H1 (cell line): ENCODE measurements around the gene PTBP3. TPM values are rescaled to one million over a fixed set of nuclear protein-coding genes. Genes with fewer than 3 reads are reported as not detected.

Experiments
- CREB1 ChIP-seq: IDR thresholded peaks from 2 replicates; pipeline ENCODE4 v1.6.1; 2012; ENCODE audit warnings: inconsistent platforms
- POLR2AphosphoS5 ChIP-seq: IDR thresholded peaks from 2 replicates; pipeline ENCODE4 v1.6.1; 2011; ENCODE audit warnings: low read depth, low read length
- polyA plus RNA-seq, 7 experiments: library from polyadenylated mRNA; depleted of rRNA in 3 of 7; stranded (reverse) in 5 of 7; unstranded in 2 of 7; fragments of >200 nt in 5 of 7; fragments of 200-250 nt in 2 of 7; gene quantifications; 1 replicate in 5 of 7; 2 replicates in 1 of 7; 4 replicates in 1 of 7; pipeline versions ENCODE4 v1.2.1 to v1.2.3, GENCODE V29; 2011 to 2013; ENCODE audit warnings: missing spikeins in 2 of 7, mixed read lengths in 2 of 7
- total RNA-seq: library from RNA; stranded (reverse); fragmentation: NEBNext Ultra II Directional; extraction: Animal tissue kit (Norgen Biotek cat#: 25700); gene quantifications from 2 replicates; pipeline ENCODE4 v1.2.1, GENCODE V29; 2021
- TF ChIP-seq, protein P1 (sequence below): fragments of 300-600 bp; sonication (generic); IDR thresholded peaks from 2 replicates; pipeline ENCODE4 v1.7.1; 2012; ENCODE audit warnings: low read length, moderate library complexity, mild to moderate bottlenecking, inconsistent platforms; ENCODE audit not compliant: insufficient replicate concordance

PTBP3 gene
- total and polyA plus RNA-seq, 2 of the 8 experiments (the other 6 are each of a cell fraction or from before 2014, with no cell fraction given) = 51.0 to 124 TPM

GRCh38 chr9:112188884-112189283 lies 144.5 kb downstream of the PTBP3 start (continued):
- TF ChIP-seq, protein P1, sequence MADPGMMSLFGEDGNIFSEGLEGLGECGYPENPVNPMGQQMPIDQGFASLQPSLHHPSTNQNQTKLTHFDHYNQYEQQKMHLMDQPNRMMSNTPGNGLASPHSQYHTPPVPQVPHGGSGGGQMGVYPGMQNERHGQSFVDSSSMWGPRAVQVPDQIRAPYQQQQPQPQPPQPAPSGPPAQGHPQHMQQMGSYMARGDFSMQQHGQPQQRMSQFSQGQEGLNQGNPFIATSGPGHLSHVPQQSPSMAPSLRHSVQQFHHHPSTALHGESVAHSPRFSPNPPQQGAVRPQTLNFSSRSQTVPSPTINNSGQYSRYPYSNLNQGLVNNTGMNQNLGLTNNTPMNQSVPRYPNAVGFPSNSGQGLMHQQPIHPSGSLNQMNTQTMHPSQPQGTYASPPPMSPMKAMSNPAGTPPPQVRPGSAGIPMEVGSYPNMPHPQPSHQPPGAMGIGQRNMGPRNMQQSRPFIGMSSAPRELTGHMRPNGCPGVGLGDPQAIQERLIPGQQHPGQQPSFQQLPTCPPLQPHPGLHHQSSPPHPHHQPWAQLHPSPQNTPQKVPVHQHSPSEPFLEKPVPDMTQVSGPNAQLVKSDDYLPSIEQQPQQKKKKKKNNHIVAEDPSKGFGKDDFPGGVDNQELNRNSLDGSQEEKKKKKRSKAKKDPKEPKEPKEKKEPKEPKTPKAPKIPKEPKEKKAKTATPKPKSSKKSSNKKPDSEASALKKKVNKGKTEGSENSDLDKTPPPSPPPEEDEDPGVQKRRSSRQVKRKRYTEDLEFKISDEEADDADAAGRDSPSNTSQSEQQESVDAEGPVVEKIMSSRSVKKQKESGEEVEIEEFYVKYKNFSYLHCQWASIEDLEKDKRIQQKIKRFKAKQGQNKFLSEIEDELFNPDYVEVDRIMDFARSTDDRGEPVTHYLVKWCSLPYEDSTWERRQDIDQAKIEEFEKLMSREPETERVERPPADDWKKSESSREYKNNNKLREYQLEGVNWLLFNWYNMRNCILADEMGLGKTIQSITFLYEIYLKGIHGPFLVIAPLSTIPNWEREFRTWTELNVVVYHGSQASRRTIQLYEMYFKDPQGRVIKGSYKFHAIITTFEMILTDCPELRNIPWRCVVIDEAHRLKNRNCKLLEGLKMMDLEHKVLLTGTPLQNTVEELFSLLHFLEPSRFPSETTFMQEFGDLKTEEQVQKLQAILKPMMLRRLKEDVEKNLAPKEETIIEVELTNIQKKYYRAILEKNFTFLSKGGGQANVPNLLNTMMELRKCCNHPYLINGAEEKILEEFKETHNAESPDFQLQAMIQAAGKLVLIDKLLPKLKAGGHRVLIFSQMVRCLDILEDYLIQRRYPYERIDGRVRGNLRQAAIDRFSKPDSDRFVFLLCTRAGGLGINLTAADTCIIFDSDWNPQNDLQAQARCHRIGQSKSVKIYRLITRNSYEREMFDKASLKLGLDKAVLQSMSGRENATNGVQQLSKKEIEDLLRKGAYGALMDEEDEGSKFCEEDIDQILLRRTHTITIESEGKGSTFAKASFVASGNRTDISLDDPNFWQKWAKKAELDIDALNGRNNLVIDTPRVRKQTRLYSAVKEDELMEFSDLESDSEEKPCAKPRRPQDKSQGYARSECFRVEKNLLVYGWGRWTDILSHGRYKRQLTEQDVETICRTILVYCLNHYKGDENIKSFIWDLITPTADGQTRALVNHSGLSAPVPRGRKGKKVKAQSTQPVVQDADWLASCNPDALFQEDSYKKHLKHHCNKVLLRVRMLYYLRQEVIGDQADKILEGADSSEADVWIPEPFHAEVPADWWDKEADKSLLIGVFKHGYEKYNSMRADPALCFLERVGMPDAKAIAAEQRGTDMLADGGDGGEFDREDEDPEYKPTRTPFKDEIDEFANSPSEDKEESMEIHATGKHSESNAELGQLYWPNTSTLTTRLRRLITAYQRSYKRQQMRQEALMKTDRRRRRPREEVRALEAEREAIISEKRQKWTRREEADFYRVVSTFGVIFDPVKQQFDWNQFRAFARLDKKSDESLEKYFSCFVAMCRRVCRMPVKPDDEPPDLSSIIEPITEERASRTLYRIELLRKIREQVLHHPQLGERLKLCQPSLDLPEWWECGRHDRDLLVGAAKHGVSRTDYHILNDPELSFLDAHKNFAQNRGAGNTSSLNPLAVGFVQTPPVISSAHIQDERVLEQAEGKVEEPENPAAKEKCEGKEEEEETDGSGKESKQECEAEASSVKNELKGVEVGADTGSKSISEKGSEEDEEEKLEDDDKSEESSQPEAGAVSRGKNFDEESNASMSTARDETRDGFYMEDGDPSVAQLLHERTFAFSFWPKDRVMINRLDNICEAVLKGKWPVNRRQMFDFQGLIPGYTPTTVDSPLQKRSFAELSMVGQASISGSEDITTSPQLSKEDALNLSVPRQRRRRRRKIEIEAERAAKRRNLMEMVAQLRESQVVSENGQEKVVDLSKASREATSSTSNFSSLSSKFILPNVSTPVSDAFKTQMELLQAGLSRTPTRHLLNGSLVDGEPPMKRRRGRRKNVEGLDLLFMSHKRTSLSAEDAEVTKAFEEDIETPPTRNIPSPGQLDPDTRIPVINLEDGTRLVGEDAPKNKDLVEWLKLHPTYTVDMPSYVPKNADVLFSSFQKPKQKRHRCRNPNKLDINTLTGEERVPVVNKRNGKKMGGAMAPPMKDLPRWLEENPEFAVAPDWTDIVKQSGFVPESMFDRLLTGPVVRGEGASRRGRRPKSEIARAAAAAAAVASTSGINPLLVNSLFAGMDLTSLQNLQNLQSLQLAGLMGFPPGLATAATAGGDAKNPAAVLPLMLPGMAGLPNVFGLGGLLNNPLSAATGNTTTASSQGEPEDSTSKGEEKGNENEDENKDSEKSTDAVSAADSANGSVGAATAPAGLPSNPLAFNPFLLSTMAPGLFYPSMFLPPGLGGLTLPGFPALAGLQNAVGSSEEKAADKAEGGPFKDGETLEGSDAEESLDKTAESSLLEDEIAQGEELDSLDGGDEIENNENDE = no peak
- TF ChIP-seq CREB1 (no peak), POLR2AphosphoS5 (no peak)
